Hair follicular keratinocyte (primary cell): Measurements from ENCODE around the gene SLC25A30. TPM values are rescaled to one million over a fixed set of nuclear protein-coding genes. Genes with fewer than 3 reads are reported as not detected.

Source experiments
- total RNA-seq: library from RNA; depleted of rRNA; stranded (reverse); fragments of >200 nt; gene quantifications from 2 replicates; pipeline ENCODE4 v1.2.3, GENCODE V29; 2015

SLC25A30 gene, protein sequence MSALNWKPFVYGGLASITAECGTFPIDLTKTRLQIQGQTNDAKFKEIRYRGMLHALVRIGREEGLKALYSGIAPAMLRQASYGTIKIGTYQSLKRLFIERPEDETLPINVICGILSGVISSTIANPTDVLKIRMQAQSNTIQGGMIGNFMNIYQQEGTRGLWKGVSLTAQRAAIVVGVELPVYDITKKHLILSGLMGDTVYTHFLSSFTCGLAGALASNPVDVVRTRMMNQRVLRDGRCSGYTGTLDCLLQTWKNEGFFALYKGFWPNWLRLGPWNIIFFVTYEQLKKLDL
- total RNA-seq: 4.0 and 11.0 TPM in 2 replicates

DNA sequence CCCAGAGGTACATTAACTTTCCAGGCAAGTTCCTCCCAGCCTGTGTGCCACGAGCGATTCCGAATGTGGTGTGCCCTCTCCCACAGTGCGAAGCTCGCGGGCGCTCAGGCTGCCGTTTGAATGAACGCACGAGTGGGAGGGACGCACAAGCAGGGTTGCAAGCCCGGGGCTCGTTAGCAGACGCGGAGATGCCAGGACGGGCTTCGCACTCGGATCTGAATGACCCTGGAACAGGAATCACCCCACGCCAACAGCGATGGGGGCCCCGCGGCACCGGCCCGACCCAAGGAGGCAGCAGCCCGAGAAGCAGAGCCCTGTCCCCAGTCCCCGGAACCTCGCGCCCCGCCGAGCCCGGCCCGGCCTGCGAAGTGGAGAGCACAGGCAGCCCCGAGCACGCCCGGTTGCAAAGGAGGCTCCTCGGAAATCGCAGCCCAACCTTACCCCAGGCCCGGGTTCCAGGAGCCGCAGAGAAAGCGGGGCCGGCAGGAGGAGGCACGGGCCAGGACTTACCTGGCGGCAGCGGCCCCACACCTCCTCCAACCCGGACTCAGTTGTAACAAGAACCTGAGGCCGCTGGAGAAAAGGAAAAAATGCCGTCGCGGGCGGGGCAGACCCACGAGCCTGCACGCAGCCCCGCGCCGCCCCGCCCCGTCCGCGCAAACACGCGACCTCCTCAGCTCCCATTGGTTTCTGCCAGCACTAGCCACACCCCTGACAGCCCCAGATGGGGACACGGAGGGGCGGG is at the start of gene SLC25A30:
TSS of gene SLC25A30 (minus strand) at position 584 of the 745 bp plus-strand sequence. CDS start 6,948 bp downstream, outside the sequence.

GRCh38 chr13:45464687-45465453 is 46.7 kb upstream of the SLC25A30 start, which contains the start of gene COG3:
TSS of gene COG3 (plus strand) at chr13:45464939. CDS start at chr13:45465037, 98 bp downstream.

Other genes starting within 250 kb of the SLC25A30 start
- gene KCTD4, start 217.3 kb downstream of the SLC25A30 start, total RNA-seq: 0.08 and 0.34 TPM in 2 replicates
- gene TPT1, start 77.2 kb downstream of the SLC25A30 start, total RNA-seq: 1,455 and 2,119 TPM in 2 replicates
- 25.9 and 38.1 TPM in 2 replicates for gene COG3, start 46.6 kb upstream of the SLC25A30 start, total RNA-seq
- gene ERICH6B, start 197.4 kb upstream of the SLC25A30 start, total RNA-seq: not detected in 2 replicates